Nephron progenitor cell (in vitro differentiated cells): ENCODE results near the gene COA7.
"Not testable (repeated sequence)": the region's sequence is repeated elsewhere in the genome, so short reads cannot be mapped to it uniquely, and the experiment has no call there.

ENCODE experiments used
- DNase-seq: peaks from one replicate; pipeline ENCODE4 v3.0.0; 2021
- H3K27ac Mint-ChIP-seq: 2 replicates; pipeline ENCODE4 v1.8.0; 2021; ENCODE audit warnings: mild to moderate bottlenecking, moderate library complexity, mixed read lengths
- H3K27me3 Mint-ChIP-seq: 2 replicates; pipeline ENCODE4 v1.8.0; 2021; ENCODE audit warnings: mild to moderate bottlenecking, low read depth, mixed read lengths; ENCODE audit not compliant: poor library complexity
- H3K36me3 Mint-ChIP-seq: 2 replicates; pipeline ENCODE4 v1.8.0; 2021; ENCODE audit warnings: low read depth, mixed read lengths
- H3K4me1 Mint-ChIP-seq: 2 replicates; pipeline ENCODE4 v1.8.0; 2021; ENCODE audit warnings: mixed read lengths
- H3K4me3 Mint-ChIP-seq: 2 replicates; pipeline ENCODE4 v1.8.0; 2021; ENCODE audit warnings: mild to moderate bottlenecking, moderate library complexity, mixed read lengths
- H3K9me3 Mint-ChIP-seq: 2 replicates; pipeline ENCODE4 v1.8.0; 2021; ENCODE audit warnings: mild to moderate bottlenecking, moderate library complexity, mixed read lengths
- CTCF ChIP-seq: fragments of 200-600 bp; sonication (generic); IDR thresholded peaks from 2 replicates; pipeline ENCODE4 v1.5.0; 2021; ENCODE audit warnings: antibody characterized with exemption

The COA7 gene

GRCh38 chr1:52738893-52739292, 40.7 kb upstream of the COA7 start:
- no peak for TF ChIP-seq CTCF
- H3K9me3 Mint-ChIP-seq: peaks cover 14% of the 10 kb centered on the region
- peaks cover 2% of the 10 kb centered on the region for H3K27me3 Mint-ChIP-seq
- H3K27ac Mint-ChIP-seq: no peak overlapping the region
- DNase-seq: peak; percentile 10
- peaks cover 39% of the 10 kb centered on the region for H3K4me1 Mint-ChIP-seq
- H3K4me3 Mint-ChIP-seq: no peak overlapping the region
- H3K36me3 Mint-ChIP-seq: peaks cover 40% of the 10 kb centered on the region

GRCh38 chr1:52738148-52738547, 40.0 kb upstream of the COA7 start:
- Mint-ChIP-seq H3K4me1 (peaks cover 39% of the 10 kb centered on the region), H3K27me3 (peaks cover 2% of the 10 kb centered on the region), H3K9me3 (peaks cover 14% of the 10 kb centered on the region), H3K4me3 (no peak overlapping the region), H3K27ac (peak overlapping the region; percentile 95), H3K36me3 (peaks cover 36% of the 10 kb centered on the region)
- no peak for TF ChIP-seq CTCF
- no peak for DNase-seq

- H3K36me3 Mint-ChIP-seq: peaks cover 33% of the 10 kb centered on the region
- DNase-seq, H3K27me3 Mint-ChIP-seq, H3K27ac Mint-ChIP-seq, H3K4me3 Mint-ChIP-seq, H3K9me3 Mint-ChIP-seq: not testable (repeated sequence)
- H3K4me1 Mint-ChIP-seq: peaks cover 44% of the 10 kb centered on the region
Measured at GRCh38 chr1:52735371-52735770, 37.2 kb upstream of the COA7 start.

GRCh38 chr1:52733368-52733767, 35.2 kb upstream of the COA7 start:
- no peak for DNase-seq
- Mint-ChIP-seq H3K4me1 (peaks cover 41% of the 10 kb centered on the region), H3K27me3 (no peaks in the 10 kb centered on the region), H3K4me3 (no peak overlapping the region), H3K9me3 (no peaks in the 10 kb centered on the region), H3K27ac (no peak overlapping the region), H3K36me3 (peaks cover 28% of the 10 kb centered on the region)
- TF ChIP-seq CTCF: no peak

GRCh38 chr1:52727956-52728656, 30.0 kb upstream of the COA7 start:
- Mint-ChIP-seq H3K4me3 (peak overlapping the region; percentile 98), H3K27ac (no peak overlapping the region), H3K27me3 (peaks cover 1% of the 10 kb centered on the region), H3K36me3 (peaks cover 23% of the 10 kb centered on the region), H3K9me3 (no peaks in the 10 kb centered on the region), H3K4me1 (peaks cover 58% of the 10 kb centered on the region)
- DNase-seq: no peak
- TF ChIP-seq CTCF: no peak

- Mint-ChIP-seq H3K27me3 (peaks cover 2% of the 10 kb centered on the region), H3K4me1 (peaks cover 61% of the 10 kb centered on the region), H3K9me3 (no peaks in the 10 kb centered on the region), H3K4me3 (peak overlapping the region; percentile 98), H3K36me3 (peaks cover 21% of the 10 kb centered on the region), H3K27ac (peak overlapping the region; percentile 87)
- peak; percentile 25 for DNase-seq
- no peak for TF ChIP-seq CTCF
Measured at GRCh38 chr1:52727114-52727586, 29.0 kb upstream of the COA7 start.
